RWPE2 (cell line): Measurements from ENCODE around the gene PBRM1.

Experiments used
- ATAC-seq: fragments of 200-7000 bp; cut with Tn5 transposase; 3 replicates; pipeline ENCODE4 v1.9.1; 2021; ENCODE audit warnings: low read depth
- DNase-seq: peaks from one replicate; pipeline ENCODE4 v3.0.0-alpha.2; 2020; ENCODE audit warnings: low spot score
- H3K27ac ChIP-seq: fragments of 450-650 bp; 2 replicates; pipeline ENCODE4 v1.5.1; 2017; ENCODE audit warnings: mild to moderate bottlenecking; ENCODE audit not compliant: poor library complexity, severe bottlenecking
- H3K27me3 ChIP-seq: fragments of 250-450 bp; sonication (Bioruptor Pico); 2 replicates; pipeline ENCODE4 v1.5.1; 2021; ENCODE audit warnings: mild to moderate bottlenecking, moderate library complexity; ENCODE audit not compliant: insufficient read depth, poor library complexity, severe bottlenecking
- H3K36me3 ChIP-seq: fragments of 250-450 bp; sonication (Bioruptor Pico); 2 replicates; pipeline ENCODE4 v1.5.1; 2020; ENCODE audit warnings: low read depth, mild to moderate bottlenecking, moderate library complexity
- H3K4me1 ChIP-seq: fragments of 250-450 bp; sonication (Bioruptor Pico); 2 replicates; pipeline ENCODE4 v1.5.1; 2021; ENCODE audit warnings: mild to moderate bottlenecking, moderate library complexity; ENCODE audit not compliant: insufficient read depth, poor library complexity, severe bottlenecking
- H3K4me3 ChIP-seq: fragments of 250-450 bp; sonication (Bioruptor Pico); 2 replicates; pipeline ENCODE4 v1.5.1; 2021; ENCODE audit warnings: mild to moderate bottlenecking, moderate library complexity; ENCODE audit not compliant: severe bottlenecking
- H3K9me3 ChIP-seq: fragments of 250-450 bp; sonication (Bioruptor Pico); 2 replicates; pipeline ENCODE4 v1.5.1; 2021; ENCODE audit warnings: mild to moderate bottlenecking, moderate library complexity; ENCODE audit not compliant: severe bottlenecking
- CTCF ChIP-seq: fragments of 450-650 bp; IDR thresholded peaks from one replicate; pipeline ENCODE4 v1.5.1; 2017; ENCODE audit warnings: mild to moderate bottlenecking, moderate library complexity; ENCODE audit not compliant: poor library complexity, severe bottlenecking

PBRM1 gene

GRCh38 chr3:52512105-52512504, 173.6 kb downstream of the PBRM1 start:
- H3K4me1 ChIP-seq, result peaks cover 6% of the 10 kb centered on the region
- no peaks in the 10 kb centered on the region for H3K36me3 ChIP-seq
- no peaks in the 10 kb centered on the region for H3K27me3 ChIP-seq
- no peak for DNase-seq
- H3K9me3 ChIP-seq, result no peaks in the 10 kb centered on the region
- TF ChIP-seq CTCF, result no peak
- H3K27ac ChIP-seq, result no peak overlapping the region
- no peak overlapping the region for H3K4me3 ChIP-seq
- no peak for ATAC-seq

- H3K9me3 ChIP-seq, result no peaks in the 10 kb centered on the region
- H3K4me1 ChIP-seq, result peaks cover 9% of the 10 kb centered on the region
- H3K27me3 ChIP-seq, result no peaks in the 10 kb centered on the region
- ATAC-seq, result no peak
- no peaks in the 10 kb centered on the region for H3K36me3 ChIP-seq
- DNase-seq, result no peak
- no peak overlapping the region for H3K4me3 ChIP-seq
- TF ChIP-seq CTCF, result no peak
- no peak overlapping the region for H3K27ac ChIP-seq
These were observed 174.2 kb downstream of the PBRM1 start for GRCh38 chr3:52511509-52511908.

- Histone ChIP-seq H3K27ac (no peak overlapping the region), H3K9me3 (no peaks in the 10 kb centered on the region), H3K4me3 (no peak overlapping the region), H3K4me1 (peaks cover 9% of the 10 kb centered on the region), H3K36me3 (no peaks in the 10 kb centered on the region), H3K27me3 (no peaks in the 10 kb centered on the region)
- DNase-seq (no peak), ATAC-seq (no peak)
- TF ChIP-seq CTCF, result no peak
These were observed 175.9 kb downstream of the PBRM1 start for GRCh38 chr3:52509753-52510328.

- Histone ChIP-seq H3K4me3 (no peak overlapping the region), H3K27me3 (no peaks in the 10 kb centered on the region), H3K27ac (peak overlapping the region; percentile 19), H3K4me1 (peaks cover 9% of the 10 kb centered on the region), H3K9me3 (no peaks in the 10 kb centered on the region), H3K36me3 (no peaks in the 10 kb centered on the region)
- ATAC-seq (peak; percentile 94), DNase-seq (no peak)
- TF ChIP-seq CTCF, result no peak
These were observed 178.4 kb downstream of the PBRM1 start for GRCh38 chr3:52507359-52507758.

- peaks cover 9% of the 10 kb centered on the region for H3K4me1 ChIP-seq
- no peak for ATAC-seq
- DNase-seq, result no peak
- no peak for TF ChIP-seq CTCF
- no peak overlapping the region for H3K4me3 ChIP-seq
- no peaks in the 10 kb centered on the region for H3K9me3 ChIP-seq
- peak overlapping the region; percentile 19 for H3K27ac ChIP-seq
- no peaks in the 10 kb centered on the region for H3K27me3 ChIP-seq
- H3K36me3 ChIP-seq, result no peaks in the 10 kb centered on the region
These were observed 179.3 kb downstream of the PBRM1 start for GRCh38 chr3:52506266-52506966.
